ENCODE results near the gene SHISA4. TPM values are rescaled to one million over a fixed set of nuclear protein-coding genes. Genes with fewer than 3 reads are reported as not detected.

The SHISA4 gene
- total RNA-seq, 3 donors from 2014 or later (not counting 1 experiment from before 2014, with no cell fraction given) = 0.54 to 2.0 TPM; not detected in 1

- no peaks in the 10 kb centered on the region for H3K9me3 Mint-ChIP-seq
- no peak overlapping the region for H3K4me3 ChIP-seq (ENCODE audit: low read length)
- 96% methylated on average over 5 of the region's 5 CpGs for WGBS (ENCODE audit: insufficient coverage)
- no peaks in the 10 kb centered on the region for H3K9me3 ChIP-seq (ENCODE audit: control insufficient read depth, insufficient read depth, low read length)
- no peak overlapping the region for H3K27ac Mint-ChIP-seq
- no peaks in the 10 kb centered on the region for H3K36me3 Mint-ChIP-seq
- intact Hi-C loops (cut with micrococcal nuclease) = no loop called here
- peaks cover 0 to 4% of the 10 kb centered on the region in 2 donors for H3K4me1 Mint-ChIP-seq
- H3K27me3 Mint-ChIP-seq (ENCODE audit: low read depth in 2 of 2) = peaks cover 0 to 6% of the 10 kb centered on the region in 2 donors
- H3K36me3 ChIP-seq (ENCODE audit: control insufficient read depth, insufficient read depth, low read length) = no peaks in the 10 kb centered on the region
- ATAC-seq = no peak
- no peak for DNase-seq
- H3K4me3 Mint-ChIP-seq = no peak overlapping the region
- H3K4me1 ChIP-seq (ENCODE audit: control insufficient read depth, insufficient read depth, low read length) = peaks cover 7% of the 10 kb centered on the region
- TF ChIP-seq CTCF (IDR thresholded peaks at IDR 0.05) = no peak
- no peaks in the 10 kb centered on the region for H3K27me3 ChIP-seq (ENCODE audit: control insufficient read depth, insufficient read depth, low read length)
- H3K27ac ChIP-seq (ENCODE audit: low read length) = no peak overlapping the region
These were observed 14.4 kb downstream of the SHISA4 start for GRCh38 chr1:201903135-201903534.

GRCh38 chr1:201904579-201904978 lies 15.9 kb downstream of the SHISA4 start:
- H3K4me1 ChIP-seq (ENCODE audit: control insufficient read depth, insufficient read depth, low read length) = peaks cover 7% of the 10 kb centered on the region
- Mint-ChIP-seq H3K4me3 (no peak overlapping the region), H3K9me3 (no peaks in the 10 kb centered on the region), H3K4me1 (peaks cover 0 to 4% of the 10 kb centered on the region in 2 donors), H3K27me3 (ENCODE audit: low read depth in 2 of 2) (peaks cover 0 to 6% of the 10 kb centered on the region in 2 donors), H3K36me3 (no peaks in the 10 kb centered on the region), H3K27ac (no peak overlapping the region)
- intact Hi-C loops (cut with micrococcal nuclease) = no loop called here
- no peak for DNase-seq
- no peak for ATAC-seq
- H3K9me3 ChIP-seq (ENCODE audit: control insufficient read depth, insufficient read depth, low read length) = no peaks in the 10 kb centered on the region
- no peaks in the 10 kb centered on the region for H3K36me3 ChIP-seq (ENCODE audit: control insufficient read depth, insufficient read depth, low read length)
- no peak overlapping the region for H3K4me3 ChIP-seq (ENCODE audit: low read length)
- 86% methylated on average over 6 of the region's 6 CpGs for WGBS (ENCODE audit: insufficient coverage)
- no peak overlapping the region for H3K27ac ChIP-seq (ENCODE audit: low read length)
- no peak for TF ChIP-seq CTCF (IDR thresholded peaks at IDR 0.05)
- H3K27me3 ChIP-seq (ENCODE audit: control insufficient read depth, insufficient read depth, low read length) = no peaks in the 10 kb centered on the region

GRCh38 chr1:201905234-201905890 lies 16.7 kb downstream of the SHISA4 start:
- no peak overlapping the region for H3K4me3 Mint-ChIP-seq
- H3K36me3 Mint-ChIP-seq = no peaks in the 10 kb centered on the region

More at GRCh38 chr1:201905234-201905890, 16.7 kb downstream of the SHISA4 start:
- no peak overlapping the region for H3K27ac Mint-ChIP-seq
- TF ChIP-seq CTCF (IDR thresholded peaks at IDR 0.05) = no peak
- H3K27me3 Mint-ChIP-seq (ENCODE audit: low read depth in 2 of 2) = peaks cover 0 to 4% of the 10 kb centered on the region in 2 donors
- intact Hi-C loops (cut with micrococcal nuclease) = no loop called here
- peaks cover 0 to 4% of the 10 kb centered on the region in 2 donors for H3K4me1 Mint-ChIP-seq
- no peak for ATAC-seq
- H3K4me1 ChIP-seq (ENCODE audit: control insufficient read depth, insufficient read depth, low read length) = peaks cover 7% of the 10 kb centered on the region
- no peaks in the 10 kb centered on the region for H3K9me3 ChIP-seq (ENCODE audit: control insufficient read depth, insufficient read depth, low read length)
- no peak for DNase-seq
- H3K27ac ChIP-seq (ENCODE audit: low read length) = no peak overlapping the region
- H3K9me3 Mint-ChIP-seq = no peaks in the 10 kb centered on the region
- no peaks in the 10 kb centered on the region for H3K36me3 ChIP-seq (ENCODE audit: control insufficient read depth, insufficient read depth, low read length)
- H3K4me3 ChIP-seq (ENCODE audit: low read length) = no peak overlapping the region
- 55% methylated on average over 6 of the region's 6 CpGs for WGBS (ENCODE audit: insufficient coverage)
- no peaks in the 10 kb centered on the region for H3K27me3 ChIP-seq (ENCODE audit: control insufficient read depth, insufficient read depth, low read length)

All from natural killer cell (primary cell).